ENCODE results near the gene SENP3.

Gene SENP3

DNA sequence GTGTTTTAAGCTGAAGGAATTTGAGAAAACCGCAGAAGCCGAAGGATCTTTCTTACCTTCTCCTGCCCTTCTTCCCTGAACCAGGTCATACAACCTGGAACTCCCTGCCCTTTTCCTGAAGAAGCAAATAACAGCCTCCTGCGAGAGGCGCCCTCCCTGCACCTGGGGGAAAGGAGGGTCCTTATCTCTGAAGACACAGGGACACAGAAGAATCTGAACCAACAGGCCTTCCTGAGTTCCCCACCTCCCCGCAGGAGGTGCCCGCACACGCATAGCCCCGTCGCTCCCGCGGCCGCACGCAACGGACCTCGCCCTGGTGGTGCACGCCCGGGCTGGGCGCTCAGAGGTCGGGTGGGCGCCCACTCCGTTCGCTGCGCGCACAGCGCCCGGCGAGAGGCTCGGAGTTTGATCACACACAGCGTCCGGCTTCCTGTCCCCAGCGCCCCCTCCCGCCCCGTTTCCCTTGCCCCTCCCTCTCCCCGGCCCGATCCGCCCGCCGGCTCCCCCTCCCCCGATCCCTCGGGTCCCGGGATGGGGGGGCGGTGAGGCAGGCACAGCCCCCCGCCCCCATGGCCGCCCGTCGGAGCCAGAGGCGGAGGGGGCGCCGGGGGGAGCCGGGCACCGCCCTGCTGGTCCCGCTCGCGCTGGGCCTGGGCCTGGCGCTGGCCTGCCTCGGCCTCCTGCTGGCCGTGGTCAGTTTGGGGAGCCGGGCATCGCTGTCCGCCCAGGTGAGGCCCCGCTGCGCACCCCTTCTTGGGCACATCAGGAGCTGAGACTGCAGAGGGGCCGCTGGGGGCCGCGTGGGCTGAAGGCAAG, 12.9 kb upstream of the SENP3 start, which contains the start of gene TNFSF12:
Gene TNFSF12, plus strand, starts transcription at position 474 of the 816 bp plus-strand sequence. Its CDS starts 96 bp downstream, at position 570.
- peak within 1 kb of the TSS; percentile 80 for H3K27ac Mint-ChIP-seq
- no peaks in the 10 kb centered on the region for H3K9me3 Mint-ChIP-seq
- H3K4me1 Mint-ChIP-seq, result peaks cover 35% of the 10 kb centered on the region
- peak; percentile 35 for ATAC-seq (ENCODE audit: low read depth)
- no peaks in the 10 kb centered on the region for H3K27me3 Mint-ChIP-seq
- peak in 1 of 2 donors; percentile 48 for DNase-seq (ENCODE audit: low spot score in 2 of 2)
- H3K4me3 Mint-ChIP-seq, result peak within 1 kb of the TSS; percentile 83
- peaks cover 5% of the 10 kb centered on the region for H3K36me3 Mint-ChIP-seq

DNA sequence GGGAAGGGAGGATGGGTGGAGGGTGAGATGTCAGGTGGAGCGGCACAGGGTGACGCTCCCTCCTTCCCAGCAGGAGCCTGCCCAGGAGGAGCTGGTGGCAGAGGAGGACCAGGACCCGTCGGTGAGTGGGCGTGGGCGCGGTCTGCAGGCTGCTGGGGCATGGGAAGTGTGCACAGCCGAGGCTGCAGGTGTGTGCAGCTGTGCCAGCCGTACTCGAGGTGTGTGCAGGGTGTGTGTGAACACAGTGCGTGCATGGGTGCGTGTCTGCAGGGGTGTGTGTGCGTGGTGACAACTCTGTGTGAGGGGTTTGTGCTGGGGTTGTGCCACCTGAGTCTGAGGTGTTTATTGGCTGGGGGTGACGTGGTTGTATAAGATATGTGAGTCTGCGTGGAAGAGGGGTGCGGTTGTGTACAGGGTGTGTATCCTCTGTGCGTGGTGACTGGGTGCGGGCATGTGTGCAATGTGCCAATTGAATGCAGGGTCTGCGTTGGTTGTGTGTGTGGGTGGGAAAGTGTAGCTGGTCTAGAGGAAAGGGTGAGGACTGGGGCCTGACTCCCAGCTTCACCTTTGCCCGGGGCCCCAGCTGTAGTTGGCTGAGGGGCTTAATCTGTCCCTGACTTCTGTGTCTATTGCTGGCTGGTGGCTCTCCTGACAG, 12.2 kb upstream of the SENP3 start:
- peak overlapping the region; percentile 80 for H3K4me3 Mint-ChIP-seq
- peaks cover 38% of the 10 kb centered on the region for H3K4me1 Mint-ChIP-seq
- H3K9me3 Mint-ChIP-seq, result no peaks in the 10 kb centered on the region
- H3K27ac Mint-ChIP-seq, result peak overlapping the region; percentile 52
- H3K36me3 Mint-ChIP-seq, result peaks cover 5% of the 10 kb centered on the region
- H3K27me3 Mint-ChIP-seq, result no peaks in the 10 kb centered on the region
- peak in 1 of 2 donors; percentile 46 for DNase-seq (ENCODE audit: low spot score in 2 of 2)
- peak; percentile 41 for ATAC-seq (ENCODE audit: low read depth)

GRCh38 chr17:7550344-7550743, 11.4 kb upstream of the SENP3 start:
- peaks cover 41% of the 10 kb centered on the region for H3K4me1 Mint-ChIP-seq
- no peak for DNase-seq (ENCODE audit: low spot score in 2 of 2)
- no peaks in the 10 kb centered on the region for H3K9me3 Mint-ChIP-seq
- H3K27me3 Mint-ChIP-seq, result no peaks in the 10 kb centered on the region
- H3K27ac Mint-ChIP-seq, result peak overlapping the region; percentile 52
- H3K4me3 Mint-ChIP-seq, result no peak overlapping the region
- peaks cover 8% of the 10 kb centered on the region for H3K36me3 Mint-ChIP-seq
- ATAC-seq (ENCODE audit: low read depth), result no peak

DNA sequence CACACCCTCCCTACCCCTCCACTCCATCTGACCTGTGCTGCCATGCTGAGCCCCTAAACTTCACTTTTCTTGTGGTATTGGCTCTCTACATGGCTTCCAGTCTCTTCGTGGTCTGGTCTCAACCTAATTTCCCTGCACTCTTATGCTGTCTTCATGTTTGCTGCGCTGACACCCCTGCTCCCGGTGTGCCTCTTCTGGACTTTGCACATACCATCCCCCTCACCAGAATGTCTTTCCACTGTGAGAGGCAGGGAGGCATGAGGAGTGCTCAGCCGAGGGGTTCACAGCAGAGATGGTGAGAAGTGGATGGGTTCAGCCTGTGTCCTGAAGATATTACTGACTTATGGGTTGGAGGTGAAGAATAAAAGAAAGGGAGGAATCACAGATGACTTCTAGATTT, 10.3 kb upstream of the SENP3 start:
- Mint-ChIP-seq H3K36me3 (peaks cover 10% of the 10 kb centered on the region), H3K4me3 (no peak overlapping the region), H3K4me1 (peaks cover 46% of the 10 kb centered on the region), H3K9me3 (no peaks in the 10 kb centered on the region), H3K27ac (peak overlapping the region; percentile 67), H3K27me3 (no peaks in the 10 kb centered on the region)
- DNase-seq (ENCODE audit: low spot score in 2 of 2) (no peak), ATAC-seq (ENCODE audit: low read depth) (no peak)

DNA sequence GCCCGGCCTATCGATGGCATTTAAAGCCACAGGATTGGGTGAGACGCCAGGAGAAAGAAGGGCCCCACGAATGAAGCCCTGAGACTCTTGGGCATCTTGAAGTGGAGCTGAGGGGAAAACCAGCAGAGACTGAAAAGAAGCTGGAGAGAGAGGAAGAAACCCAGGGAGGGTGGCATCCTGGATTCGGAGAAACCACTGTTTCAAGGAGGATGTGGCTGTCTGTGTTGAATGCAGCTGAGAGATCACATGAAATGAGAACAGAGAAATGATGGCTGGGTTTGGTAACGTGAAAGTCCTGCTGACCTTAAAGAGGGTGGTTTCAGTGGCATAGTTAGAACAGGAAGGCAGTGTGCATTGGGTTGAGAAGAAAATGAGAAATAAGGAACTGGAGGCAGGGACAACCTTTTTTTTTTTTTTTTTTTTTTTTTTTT, 9.1 kb upstream of the SENP3 start:
- Mint-ChIP-seq H3K9me3 (no peaks in the 10 kb centered on the region), H3K27me3 (no peaks in the 10 kb centered on the region), H3K4me3 (peak overlapping the region; percentile 27), H3K27ac (peak overlapping the region; percentile 67), H3K36me3 (peaks cover 10% of the 10 kb centered on the region), H3K4me1 (peaks cover 49% of the 10 kb centered on the region)
- peak in 1 of 2 donors; percentile 56 for DNase-seq (ENCODE audit: low spot score in 2 of 2)
- peak; percentile 87 for ATAC-seq (ENCODE audit: low read depth)

GRCh38 chr17:7553356-7553755, 8.4 kb upstream of the SENP3 start:
- Mint-ChIP-seq H3K9me3 (no peaks in the 10 kb centered on the region), H3K4me1 (peaks cover 48% of the 10 kb centered on the region), H3K4me3 (no peak overlapping the region), H3K36me3 (peaks cover 10% of the 10 kb centered on the region), H3K27ac (peak overlapping the region; percentile 67), H3K27me3 (no peaks in the 10 kb centered on the region)
- no peak for ATAC-seq (ENCODE audit: low read depth)
- DNase-seq (ENCODE audit: low spot score in 2 of 2), result no peak

DNA sequence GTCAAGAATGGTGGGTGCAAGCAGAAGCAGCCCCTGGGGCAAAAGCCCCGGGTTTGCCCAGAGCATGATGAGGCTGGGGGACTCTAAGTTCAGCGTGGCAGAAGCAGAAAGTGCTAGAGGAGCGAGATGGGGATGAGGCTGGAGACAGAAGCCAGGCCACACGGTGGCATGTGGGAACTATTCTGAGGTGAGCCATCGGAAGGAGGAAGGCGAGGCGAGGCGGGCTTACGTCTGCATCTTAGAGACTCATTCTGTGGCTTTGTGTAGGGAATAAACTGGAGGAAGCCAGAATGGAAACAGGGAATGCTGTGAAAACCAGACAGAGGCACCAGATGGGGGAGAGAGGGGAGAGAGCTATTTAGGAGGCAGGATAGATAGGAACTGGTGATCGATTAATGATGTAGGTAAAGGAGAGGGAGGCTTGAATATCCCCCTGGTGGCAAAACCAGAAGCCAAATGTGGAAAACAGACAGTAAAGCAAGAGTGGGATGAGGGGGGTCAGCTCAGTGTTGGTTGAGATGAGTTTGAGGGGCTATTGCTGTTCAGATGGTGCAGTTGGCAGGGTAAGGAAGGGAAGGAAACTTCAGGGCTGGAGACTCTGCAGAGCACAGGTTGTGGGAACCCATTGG, 6.3 kb upstream of the SENP3 start:
- no peaks in the 10 kb centered on the region for H3K27me3 Mint-ChIP-seq
- no peaks in the 10 kb centered on the region for H3K9me3 Mint-ChIP-seq
- H3K4me1 Mint-ChIP-seq, result peaks cover 54% of the 10 kb centered on the region
- peaks cover 10% of the 10 kb centered on the region for H3K36me3 Mint-ChIP-seq
- no peak overlapping the region for H3K4me3 Mint-ChIP-seq
- DNase-seq (ENCODE audit: low spot score in 2 of 2) (no peak), ATAC-seq (ENCODE audit: low read depth) (no peak)
- H3K27ac Mint-ChIP-seq, result peak overlapping the region; percentile 43

GRCh38 chr17:7556627-7557026, 5.1 kb upstream of the SENP3 start:
- peaks cover 5% of the 10 kb centered on the region for H3K36me3 Mint-ChIP-seq
- H3K27me3 Mint-ChIP-seq, result no peaks in the 10 kb centered on the region
- DNase-seq (ENCODE audit: low spot score in 2 of 2) (no peak), ATAC-seq (ENCODE audit: low read depth) (no peak)
- H3K9me3 Mint-ChIP-seq, result no peaks in the 10 kb centered on the region
- H3K4me1 Mint-ChIP-seq, result peaks cover 57% of the 10 kb centered on the region
- peak overlapping the region; percentile 24 for H3K27ac Mint-ChIP-seq
- H3K4me3 Mint-ChIP-seq, result peak overlapping the region; percentile 2

GRCh38 chr17:7557147-7557764, 4.5 kb upstream of the SENP3 start:
- Mint-ChIP-seq H3K36me3 (peaks cover 5% of the 10 kb centered on the region), H3K4me3 (no peak overlapping the region), H3K27ac (peak overlapping the region; percentile 99), H3K27me3 (no peaks in the 10 kb centered on the region), H3K9me3 (no peaks in the 10 kb centered on the region), H3K4me1 (peaks cover 55% of the 10 kb centered on the region)
- DNase-seq (ENCODE audit: low spot score in 2 of 2) (no peak), ATAC-seq (ENCODE audit: low read depth) (no peak)

DNA sequence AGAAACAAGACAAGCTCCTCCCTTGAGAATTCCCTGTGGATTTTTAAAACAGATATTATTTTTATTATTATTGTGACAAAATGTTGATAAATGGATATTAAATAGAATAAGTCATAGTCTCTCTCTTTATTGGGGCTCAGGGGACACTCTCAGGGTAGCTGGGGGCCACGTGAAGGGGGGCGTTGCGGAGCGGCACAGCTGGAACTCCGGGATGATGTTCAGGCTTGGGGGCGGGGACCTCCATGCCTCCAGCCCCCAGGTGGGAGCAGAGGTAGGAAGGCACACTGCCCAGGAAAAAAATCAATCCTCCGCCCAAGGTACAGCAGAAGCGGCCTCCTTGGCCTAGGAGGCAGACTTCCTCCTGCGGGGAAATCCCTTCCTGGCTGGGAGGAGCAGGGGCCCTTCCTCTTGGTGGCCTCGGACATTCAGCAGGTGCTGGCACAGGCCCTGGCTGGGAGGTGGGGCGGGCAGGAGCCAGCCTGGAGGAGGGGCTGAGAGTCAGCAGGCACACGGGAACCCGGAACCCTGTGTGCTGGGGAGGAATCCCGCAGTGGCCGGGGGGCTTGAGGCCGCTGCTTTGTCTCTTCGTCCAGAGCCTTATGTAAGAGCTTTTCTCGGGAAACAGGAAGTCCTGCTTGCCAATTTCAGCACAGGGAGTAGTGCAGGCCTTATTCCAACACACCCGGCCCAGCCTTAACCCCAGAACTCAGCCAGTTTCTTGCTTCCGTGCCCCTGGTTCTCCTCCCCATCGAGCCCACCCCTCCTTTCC, 3.8 kb upstream of the SENP3 start:
- H3K9me3 Mint-ChIP-seq, result no peaks in the 10 kb centered on the region
- no peaks in the 10 kb centered on the region for H3K27me3 Mint-ChIP-seq
- ATAC-seq (ENCODE audit: low read depth) (peak; percentile 15), DNase-seq (ENCODE audit: low spot score in 2 of 2) (peak in 1 of 2 donors; percentile 45)
- H3K4me1 Mint-ChIP-seq, result peaks cover 55% of the 10 kb centered on the region
- H3K36me3 Mint-ChIP-seq, result peaks cover 5% of the 10 kb centered on the region
- H3K27ac Mint-ChIP-seq, result peak overlapping the region; percentile 99
- peak overlapping the region; percentile 86 for H3K4me3 Mint-ChIP-seq

DNA sequence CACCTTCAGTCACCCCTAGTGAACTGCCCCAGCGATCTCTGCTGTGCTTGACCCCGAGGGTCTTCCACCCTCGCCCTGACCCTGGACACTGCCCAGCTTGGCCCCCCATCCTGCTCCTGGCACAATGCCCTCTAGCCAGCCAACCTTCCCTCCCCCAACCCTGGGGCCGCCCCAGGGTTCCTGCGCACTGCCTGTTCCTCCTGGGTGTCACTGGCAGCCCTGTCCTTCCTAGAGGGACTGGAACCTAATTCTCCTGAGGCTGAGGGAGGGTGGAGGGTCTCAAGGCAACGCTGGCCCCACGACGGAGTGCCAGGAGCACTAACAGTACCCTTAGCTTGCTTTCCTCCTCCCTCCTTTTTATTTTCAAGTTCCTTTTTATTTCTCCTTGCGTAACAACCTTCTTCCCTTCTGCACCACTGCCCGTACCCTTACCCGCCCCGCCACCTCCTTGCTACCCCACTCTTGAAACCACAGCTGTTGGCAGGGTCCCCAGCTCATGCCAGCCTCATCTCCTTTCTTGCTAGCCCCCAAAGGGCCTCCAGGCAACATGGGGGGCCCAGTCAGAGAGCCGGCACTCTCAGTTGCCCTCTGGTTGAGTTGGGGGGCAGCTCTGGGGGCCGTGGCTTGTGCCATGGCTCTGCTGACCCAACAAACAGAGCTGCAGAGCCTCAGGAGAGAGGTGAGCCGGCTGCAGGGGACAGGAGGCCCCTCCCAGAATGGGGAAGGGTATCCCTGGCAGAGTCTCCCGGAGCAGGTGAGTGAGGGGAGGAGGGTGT, 3.0 kb upstream of the SENP3 start, which contains the start of gene TNFSF13:
Gene TNFSF13, plus strand, starts transcription at position 207 of the 776 bp plus-strand sequence. Its CDS starts 290 bp downstream, at position 497.
- DNase-seq (ENCODE audit: low spot score in 2 of 2) (no peak), ATAC-seq (ENCODE audit: low read depth) (no peak)
- H3K36me3 Mint-ChIP-seq, result peaks cover 5% of the 10 kb centered on the region
- peak within 1 kb of the TSS; percentile 99 for H3K27ac Mint-ChIP-seq
- no peaks in the 10 kb centered on the region for H3K27me3 Mint-ChIP-seq
- H3K9me3 Mint-ChIP-seq, result no peaks in the 10 kb centered on the region
- peaks cover 51% of the 10 kb centered on the region for H3K4me1 Mint-ChIP-seq
- H3K4me3 Mint-ChIP-seq, result peak within 1 kb of the TSS; percentile 86

DNA sequence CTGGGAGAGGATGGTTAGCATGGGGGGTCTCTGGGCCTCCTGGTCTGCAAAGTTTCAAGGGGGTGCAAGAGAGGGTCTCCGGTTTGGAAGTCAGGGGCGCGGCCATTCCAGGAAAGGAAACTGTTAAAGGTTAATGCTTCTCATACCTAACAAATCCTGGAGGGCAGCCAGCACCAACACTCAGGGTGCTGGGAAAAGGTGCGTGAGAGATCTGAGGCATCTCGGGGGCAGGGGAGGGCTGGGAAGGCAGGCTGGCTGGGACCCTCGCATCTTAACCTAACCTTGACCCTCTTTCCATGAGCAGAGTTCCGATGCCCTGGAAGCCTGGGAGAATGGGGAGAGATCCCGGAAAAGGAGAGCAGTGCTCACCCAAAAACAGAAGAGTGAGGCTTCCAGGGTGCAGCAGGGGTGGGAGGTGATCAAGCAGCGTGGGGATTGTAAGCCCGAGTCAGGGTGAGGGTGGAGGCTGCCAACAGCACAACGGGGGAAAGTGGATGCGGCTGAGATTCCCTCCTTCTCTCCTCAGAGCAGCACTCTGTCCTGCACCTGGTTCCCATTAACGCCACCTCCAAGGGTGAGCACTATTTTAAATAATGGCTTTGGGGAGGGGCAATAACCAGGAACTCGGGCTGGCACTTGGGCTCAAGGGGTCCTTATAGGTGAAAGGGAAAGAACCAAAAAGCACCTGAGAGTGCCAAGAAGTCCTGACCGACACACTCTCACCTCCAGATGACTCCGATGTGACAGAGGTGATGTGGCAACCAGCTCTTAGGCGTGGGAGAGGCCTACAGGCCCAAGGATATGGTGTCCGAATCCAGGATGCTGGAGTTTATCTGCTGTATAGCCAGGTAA, 2.2 kb upstream of the SENP3 start:
- H3K4me1 Mint-ChIP-seq, result peaks cover 51% of the 10 kb centered on the region
- H3K27ac Mint-ChIP-seq, result peak overlapping the region; percentile 99
- DNase-seq (ENCODE audit: low spot score in 2 of 2) (no peak), ATAC-seq (ENCODE audit: low read depth) (no peak)
- peak overlapping the region; percentile 98 for H3K4me3 Mint-ChIP-seq
- peaks cover 5% of the 10 kb centered on the region for H3K36me3 Mint-ChIP-seq
- no peaks in the 10 kb centered on the region for H3K9me3 Mint-ChIP-seq
- H3K27me3 Mint-ChIP-seq, result no peaks in the 10 kb centered on the region

Measured in memory B cell (primary cell).